Measurements from ENCODE around the gene POU6F2.

DNA sequence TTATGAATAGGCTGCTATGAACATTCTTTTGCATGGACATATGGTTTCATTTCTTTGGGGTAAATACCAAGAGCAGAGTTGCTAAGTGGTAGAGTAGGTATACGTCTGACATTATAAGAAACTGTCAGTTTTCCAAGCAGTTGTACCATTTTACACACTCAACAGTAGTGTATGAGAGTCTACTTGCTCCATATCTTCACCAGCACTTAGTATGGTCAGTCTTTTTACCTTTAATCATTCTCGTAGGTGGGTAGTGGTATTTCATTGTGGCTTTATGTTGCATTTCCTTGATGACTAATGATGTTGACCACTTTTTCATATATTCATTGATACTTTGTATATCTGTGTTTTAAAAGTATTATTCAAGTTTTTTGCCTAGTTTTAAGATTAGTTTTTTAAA lies 45.1 kb downstream of the POU6F2 start:
- TF ChIP-seq EZH2 (IDR thresholded peaks at IDR 0.05; ENCODE audit: low read length, unreplicated experiment) (no peak), EZH2phosphoT487 (IDR thresholded peaks at IDR 0.05; ENCODE audit: borderline replicate concordance, low read length) (no peak)
- TF ChIP-seq, protein P1, sequence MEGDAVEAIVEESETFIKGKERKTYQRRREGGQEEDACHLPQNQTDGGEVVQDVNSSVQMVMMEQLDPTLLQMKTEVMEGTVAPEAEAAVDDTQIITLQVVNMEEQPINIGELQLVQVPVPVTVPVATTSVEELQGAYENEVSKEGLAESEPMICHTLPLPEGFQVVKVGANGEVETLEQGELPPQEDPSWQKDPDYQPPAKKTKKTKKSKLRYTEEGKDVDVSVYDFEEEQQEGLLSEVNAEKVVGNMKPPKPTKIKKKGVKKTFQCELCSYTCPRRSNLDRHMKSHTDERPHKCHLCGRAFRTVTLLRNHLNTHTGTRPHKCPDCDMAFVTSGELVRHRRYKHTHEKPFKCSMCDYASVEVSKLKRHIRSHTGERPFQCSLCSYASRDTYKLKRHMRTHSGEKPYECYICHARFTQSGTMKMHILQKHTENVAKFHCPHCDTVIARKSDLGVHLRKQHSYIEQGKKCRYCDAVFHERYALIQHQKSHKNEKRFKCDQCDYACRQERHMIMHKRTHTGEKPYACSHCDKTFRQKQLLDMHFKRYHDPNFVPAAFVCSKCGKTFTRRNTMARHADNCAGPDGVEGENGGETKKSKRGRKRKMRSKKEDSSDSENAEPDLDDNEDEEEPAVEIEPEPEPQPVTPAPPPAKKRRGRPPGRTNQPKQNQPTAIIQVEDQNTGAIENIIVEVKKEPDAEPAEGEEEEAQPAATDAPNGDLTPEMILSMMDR (conservative IDR thresholded peaks at IDR 0.05; ENCODE audit: low read depth, low read length) = no peak

Measured in PC-3 (cell line).